HG03280 (cell line): ENCODE results near the gene SLC38A9.
"Not testable (repeated sequence)": the region's sequence is repeated elsewhere in the genome, so short reads cannot be mapped to it uniquely, and the experiment has no call there.

Experiments
- ATAC-seq: cut with Tn5 transposase; IDR thresholded peaks from one replicate; pipeline ENCODE4 v1.9.1; 2021; ENCODE audit warnings: mild to moderate bottlenecking, moderate library complexity; ENCODE audit not compliant: unreplicated experiment

SLC38A9 gene

GRCh38 chr5:55618318-55618717, 93.8 kb downstream of the SLC38A9 start:
- ATAC-seq: no peak

DNA sequence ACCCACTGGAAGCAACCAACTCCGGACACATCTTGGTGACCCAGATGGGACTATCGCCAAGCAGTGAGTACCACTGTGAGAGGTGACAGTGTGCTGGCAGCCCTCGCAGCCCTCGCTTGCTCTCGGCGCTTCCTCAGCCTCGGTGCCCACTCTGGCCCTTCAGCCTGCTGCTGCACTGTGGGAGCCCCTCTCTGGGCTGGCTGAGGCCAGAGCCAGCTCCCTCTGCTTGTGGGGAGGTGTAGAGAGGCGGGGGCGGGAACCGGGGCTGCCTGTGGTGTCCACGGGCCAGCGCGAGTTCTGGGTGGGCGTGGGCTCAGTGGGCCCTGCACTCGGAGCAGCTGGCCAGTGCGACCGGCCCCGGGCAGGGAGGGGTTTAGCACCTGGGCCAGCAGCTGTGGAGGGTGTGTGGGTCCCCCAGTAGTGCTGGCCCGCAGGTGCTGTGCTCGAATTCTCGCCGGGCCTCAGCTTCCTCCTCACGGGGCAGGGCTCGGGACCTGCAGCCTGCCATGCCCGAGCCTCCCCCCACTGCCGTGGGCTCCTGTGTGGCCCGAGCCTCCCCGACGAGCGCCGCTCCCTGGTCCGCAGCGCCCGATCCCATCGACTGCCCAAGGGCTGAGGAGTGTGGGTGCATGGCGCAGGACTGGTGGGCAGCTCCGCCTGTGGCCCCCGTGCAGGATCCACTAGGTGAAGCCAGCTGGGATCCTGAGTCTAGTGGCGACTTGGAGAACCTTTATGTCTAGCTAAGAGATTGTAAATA, 98.8 kb downstream of the SLC38A9 start:
- ATAC-seq: no peak

GRCh38 chr5:55610542-55610941, 101.6 kb downstream of the SLC38A9 start:
- no peak for ATAC-seq

DNA sequence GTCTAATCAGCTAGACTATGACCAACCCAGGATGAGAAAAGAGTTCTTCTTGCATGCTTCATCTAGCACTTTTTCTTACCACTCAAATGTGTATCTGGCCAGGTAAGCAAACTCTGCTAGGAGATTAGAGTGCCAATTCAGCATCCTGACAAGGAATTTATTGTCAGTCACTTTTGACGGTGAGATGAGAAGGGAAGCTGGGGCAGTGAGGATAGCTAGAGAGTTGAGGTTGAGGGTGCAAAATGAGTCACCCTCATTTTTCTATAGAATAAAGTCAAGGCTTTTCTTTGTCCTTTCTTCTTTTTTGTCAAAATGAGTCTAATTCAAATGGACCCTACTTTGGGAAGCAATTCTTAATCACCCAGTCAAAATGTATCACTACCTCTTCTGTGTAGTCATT, 102.7 kb downstream of the SLC38A9 start:
- no peak for ATAC-seq

DNA sequence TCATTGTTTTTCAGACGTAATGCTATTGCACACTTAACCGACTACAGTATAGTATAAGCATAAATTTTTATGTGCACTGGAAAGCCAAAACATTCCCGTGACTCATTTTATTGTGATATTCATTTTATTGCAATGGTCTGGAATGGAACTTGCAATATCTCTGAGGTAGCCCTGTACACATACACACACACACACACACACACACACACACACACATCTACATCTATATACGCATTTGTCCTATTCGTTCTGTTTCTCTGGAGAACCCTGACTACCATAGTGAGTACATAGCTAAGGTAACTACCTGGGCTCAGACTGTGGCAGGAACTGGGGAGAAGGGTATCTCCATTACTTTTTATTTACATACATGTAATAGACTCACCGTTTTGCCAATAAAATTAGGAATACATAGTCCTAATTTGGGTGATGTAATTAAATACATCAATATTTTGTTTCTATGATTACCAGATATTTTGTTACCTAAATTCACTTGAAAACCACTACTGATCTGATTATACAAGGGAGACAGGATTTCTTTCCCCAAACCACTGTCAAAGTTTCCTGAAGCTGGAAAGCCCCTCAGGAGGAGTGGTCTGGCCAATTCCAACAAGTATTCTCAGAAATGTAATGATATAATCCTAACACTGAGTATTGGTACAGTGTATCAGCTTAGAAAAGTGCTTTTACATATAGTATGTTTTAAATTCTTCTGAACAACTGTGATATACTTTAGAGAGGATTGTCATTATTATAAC, 103.4 kb downstream of the SLC38A9 start:
- ATAC-seq: no peak

DNA sequence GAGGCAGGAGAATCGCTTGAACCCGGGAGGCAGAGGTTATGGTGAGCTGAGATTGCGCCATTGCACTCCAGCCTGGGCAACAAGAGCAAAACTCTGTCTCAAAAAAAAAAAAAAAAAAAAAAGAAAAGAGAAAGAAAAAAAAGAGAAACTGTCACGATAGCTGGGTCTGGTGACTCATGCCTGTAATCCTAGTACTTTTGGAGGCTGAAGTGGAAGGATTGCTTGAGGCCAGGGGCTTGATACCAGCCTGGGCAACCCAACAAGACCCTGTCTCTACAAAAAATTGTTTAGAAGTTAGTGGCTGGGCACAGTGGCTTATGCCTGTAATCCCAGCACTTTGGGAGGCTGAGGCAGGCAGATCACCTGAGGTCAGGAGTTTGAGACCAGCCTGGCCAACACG, 104.8 kb downstream of the SLC38A9 start:
- ATAC-seq: not testable (repeated sequence)

GRCh38 chr5:55604611-55605067, 107.5 kb downstream of the SLC38A9 start:
- no peak for ATAC-seq

DNA sequence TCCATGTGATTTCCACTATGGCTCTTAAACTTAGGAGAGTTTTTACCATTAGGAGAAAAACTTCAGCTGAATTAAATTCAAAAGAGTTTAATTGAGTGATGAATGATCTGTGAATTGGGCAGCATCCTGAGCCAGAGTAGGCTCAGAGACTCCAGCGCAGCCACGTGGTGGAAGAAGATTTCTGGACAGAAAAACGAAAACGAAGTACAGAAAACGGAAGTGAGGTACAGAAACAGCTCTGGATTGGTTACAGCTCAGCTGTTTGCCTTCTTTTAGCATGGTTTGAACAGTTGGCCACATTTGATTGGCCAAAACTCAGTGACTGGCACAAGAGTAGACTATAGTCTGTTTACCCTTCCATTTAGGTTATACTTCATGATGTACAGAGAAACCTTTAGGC, 108.2 kb downstream of the SLC38A9 start:
- no peak for ATAC-seq

DNA sequence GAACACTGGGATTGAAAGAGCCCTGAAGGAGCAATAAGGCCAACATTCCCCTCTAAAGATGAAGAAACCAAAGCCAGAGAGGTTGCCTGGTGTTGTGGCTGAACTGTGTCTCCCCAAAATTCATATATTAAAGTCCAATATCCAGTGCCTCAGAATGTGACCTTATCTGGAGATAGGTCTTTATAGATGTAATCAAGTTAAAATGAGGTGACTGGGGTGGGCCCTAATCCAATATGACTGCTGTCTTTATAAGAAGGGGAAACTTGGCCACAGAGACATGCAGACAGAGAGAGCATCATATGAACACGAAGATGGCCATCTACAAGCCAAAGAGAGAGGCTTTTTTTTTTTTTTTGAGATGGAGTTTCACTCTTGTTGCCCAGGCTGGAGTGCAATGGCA, 110.5 kb downstream of the SLC38A9 start:
- ATAC-seq: no peak

GRCh38 chr5:55601204-55601618, 110.9 kb downstream of the SLC38A9 start:
- no peak for ATAC-seq

DNA sequence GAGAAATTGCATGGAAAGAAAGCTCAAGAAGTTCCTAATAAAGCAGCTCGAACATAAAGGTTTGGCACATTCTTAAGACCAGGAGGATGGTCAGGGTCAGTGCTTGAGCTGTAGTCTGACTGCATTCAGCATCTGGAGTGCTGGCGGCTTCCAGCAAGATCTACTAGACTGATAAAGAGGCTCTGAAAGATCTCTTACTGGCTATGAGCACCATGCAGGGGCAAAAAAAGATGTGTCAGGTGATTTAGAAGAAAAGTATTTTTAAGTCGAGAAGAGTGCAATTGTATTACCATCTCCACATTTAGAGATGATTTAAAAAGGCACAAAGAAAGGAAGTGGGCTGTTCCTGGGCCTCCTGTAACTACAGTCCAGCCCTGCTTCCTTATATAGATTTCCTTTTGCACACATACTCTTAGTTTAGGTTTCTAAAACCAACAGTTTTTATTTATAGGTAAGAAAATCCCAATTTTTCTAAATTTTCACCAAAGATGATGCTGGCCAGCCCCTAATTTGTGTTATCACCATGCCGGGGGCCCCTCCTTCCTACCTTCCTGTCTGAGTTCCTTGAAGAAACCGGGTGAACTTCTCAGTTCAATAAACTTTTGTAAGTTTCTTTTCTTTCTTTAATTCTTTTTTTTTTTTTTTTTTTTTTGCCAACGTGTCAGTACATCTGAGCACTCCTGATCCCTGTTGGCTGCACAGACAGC, 111.5 kb downstream of the SLC38A9 start:
- ATAC-seq: no peak

- no peak for ATAC-seq
Measured at GRCh38 chr5:55600086-55600485, 112.0 kb downstream of the SLC38A9 start.

DNA sequence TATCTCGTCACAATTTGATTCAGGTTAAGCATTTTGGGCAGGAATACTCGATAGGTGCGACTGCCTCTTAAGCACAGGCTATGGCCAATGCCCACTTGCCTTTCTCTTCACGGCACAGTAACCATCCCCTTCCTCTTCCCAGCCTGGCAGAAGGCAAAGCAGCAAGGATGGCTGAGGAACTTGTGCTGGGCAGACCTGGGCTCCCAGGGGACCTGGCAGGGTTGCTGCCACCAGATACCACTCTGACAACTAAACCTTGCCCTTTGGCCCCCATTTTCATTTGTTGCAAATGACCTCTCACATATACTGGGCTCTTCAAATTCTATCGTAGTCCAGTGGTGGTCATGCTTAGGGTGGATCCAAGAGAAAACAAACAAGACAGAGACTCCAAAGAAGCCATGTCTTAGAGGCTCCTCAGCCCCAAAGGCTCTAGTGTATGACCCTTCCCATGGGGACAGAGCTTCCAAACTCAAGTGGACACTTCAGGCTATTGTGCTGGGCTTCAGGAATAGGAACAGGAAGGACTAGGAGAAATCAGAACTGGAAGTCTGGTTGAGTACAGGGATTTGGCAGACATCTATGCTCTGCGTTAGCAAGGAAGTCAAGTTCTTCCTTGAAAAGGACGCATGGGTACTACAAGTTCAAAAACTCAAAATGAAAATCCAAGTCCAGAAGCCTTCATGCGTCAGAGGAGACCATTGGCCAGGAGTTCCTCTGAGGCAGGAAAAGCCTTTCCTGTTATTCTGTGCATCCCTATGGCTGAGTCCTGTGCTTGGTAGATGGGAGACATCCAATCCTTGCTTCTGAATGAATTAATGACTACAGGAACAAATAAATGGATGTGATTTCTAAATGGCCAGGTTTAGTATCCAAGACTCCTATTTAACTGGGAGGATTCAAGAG, 112.7 kb downstream of the SLC38A9 start:
- ATAC-seq: no peak

DNA sequence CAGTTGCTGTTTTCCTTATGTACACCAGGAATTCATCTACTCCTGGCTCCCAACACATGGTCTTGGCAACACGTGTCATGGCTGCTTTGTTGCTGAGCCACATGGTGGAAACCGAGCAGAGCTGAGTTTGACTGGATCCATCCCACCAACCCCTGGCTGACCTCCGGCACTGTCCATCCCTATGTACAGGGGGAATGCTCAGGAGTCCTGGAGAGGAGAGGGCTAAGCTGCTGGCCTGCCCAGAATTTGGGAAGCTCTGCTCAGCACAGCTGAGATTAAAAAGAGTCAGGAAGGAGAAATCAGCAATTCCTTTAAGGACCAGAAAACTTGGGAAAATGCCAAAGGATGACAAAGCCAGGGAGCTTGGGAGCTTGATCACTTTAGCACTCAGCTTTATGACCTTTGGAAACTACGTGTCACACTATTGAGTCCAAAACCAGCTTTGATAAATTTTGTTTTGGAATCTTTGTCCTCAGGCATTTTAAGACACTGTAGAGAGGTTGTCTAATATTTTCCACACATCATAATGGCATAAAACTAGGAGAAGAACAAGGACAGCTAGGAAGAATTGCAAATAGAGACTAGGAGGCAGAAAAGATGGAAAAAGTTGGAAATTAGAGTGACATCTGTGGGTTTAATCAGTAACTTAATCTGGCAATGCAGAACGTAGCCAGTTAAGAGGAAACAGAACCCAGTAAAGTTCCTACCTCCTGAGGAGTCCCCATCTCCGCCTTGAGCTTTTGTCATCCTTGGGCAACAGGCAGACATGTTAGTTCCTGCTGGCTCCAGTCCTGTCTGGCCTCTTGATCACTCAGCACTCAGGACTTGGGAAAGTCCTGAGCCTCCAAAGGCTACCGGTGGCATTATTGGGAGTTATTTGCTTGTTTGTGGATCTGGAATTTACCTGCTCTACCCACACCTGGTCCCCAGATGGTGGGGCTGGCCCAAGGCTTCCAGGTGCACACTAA, 114.8 kb downstream of the SLC38A9 start:
- no peak for ATAC-seq

DNA sequence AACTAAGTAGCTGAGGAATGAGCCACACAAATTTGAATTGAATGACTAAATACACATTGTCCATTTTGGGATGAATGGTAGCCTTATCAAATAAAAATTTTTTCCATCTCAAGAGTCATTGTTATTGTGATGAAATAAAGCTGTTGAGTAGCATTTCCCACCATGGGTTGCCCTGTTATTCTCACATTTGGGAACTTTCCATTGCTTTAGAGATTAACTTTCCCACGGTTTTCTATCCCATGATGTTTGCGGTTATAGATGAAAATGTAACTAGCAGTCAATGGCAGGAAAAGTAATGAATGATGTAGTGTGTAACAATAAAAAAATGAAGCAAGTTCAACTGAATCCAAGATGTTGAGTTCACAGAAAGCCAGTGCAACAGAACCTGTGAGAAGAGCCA, 117.5 kb downstream of the SLC38A9 start:
- no peak for ATAC-seq

- no peak for ATAC-seq
Measured at GRCh38 chr5:55593115-55593472, 119.0 kb downstream of the SLC38A9 start.

DNA sequence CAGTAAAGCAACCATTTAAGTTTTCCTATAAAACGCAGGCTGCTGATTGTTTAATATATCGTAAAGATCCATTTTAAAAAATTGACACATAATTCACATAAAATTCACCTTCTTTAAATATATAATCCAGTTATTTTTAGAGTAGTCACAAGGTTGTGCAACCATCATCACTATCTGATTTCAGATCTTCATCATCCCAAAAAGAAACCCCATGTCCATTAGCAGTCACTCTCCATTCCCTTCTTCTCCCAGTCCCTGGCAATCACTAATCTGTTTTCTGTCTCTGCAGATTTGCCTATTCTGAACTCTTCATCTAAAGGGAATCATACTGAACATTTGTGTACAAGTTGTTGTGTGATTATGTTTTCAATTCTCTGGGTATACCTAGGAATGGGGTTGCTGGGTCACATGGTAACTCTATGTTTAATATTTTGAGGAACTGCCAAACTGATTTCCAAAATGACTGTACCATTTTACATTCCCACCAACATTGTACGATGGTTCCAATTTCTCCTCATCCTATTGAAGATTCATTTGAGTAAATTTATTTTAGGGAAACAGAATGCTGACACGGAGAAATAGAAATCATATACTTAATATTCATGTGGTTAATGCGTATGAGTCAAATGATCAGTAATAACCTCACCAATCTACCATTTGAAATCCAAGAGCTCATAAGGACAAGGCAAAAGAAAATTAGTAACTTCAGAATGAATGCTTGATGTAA, 119.6 kb downstream of the SLC38A9 start:
- ATAC-seq: no peak

DNA sequence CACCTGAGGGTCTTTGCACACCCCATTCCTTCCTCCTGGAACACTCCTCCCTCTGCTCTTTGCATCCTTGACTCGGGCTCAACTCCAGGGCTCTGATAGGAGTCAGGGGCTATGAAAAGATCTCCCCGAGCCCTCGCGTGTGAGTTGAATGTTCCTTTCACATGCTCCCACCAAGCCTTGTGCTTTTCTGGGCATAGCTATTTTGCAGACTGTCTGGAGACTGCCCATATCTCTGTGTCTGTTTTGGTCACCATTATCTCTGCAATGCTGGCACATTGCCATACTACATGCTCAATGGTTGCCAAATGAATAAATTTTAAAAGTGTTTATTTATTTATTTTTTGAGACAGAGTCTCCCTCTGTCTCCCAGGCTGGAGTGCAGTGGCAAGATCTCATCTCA, 120.4 kb downstream of the SLC38A9 start:
- no peak for ATAC-seq

DNA sequence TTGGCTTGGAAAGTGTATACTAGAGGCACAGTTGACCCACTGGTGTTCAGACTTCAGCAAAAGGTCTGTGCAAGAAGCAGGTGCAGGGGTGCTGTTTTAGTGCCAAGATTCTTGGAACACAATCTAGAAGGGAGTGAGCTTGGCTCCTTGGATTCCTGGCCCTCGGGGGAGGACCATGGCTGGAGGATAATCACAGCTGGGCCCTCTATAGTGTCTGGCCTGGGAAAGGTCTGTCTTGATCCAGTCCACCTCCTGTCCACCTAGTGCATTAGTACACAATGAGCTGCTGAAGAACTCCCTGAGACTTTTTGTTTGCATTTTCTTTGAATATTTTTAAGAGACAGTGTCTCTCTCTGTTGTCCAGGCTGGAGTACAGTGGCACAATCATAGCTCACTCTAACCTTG, 126.9 kb downstream of the SLC38A9 start:
- no peak for ATAC-seq
